Measurements from ENCODE around the gene CSNK1G1. TPM values are rescaled to one million over a fixed set of nuclear protein-coding genes. Genes with fewer than 3 reads are reported as not detected.
"Not testable (repeated sequence)": the region's sequence is repeated elsewhere in the genome, so short reads cannot be mapped to it uniquely, and the experiment has no call there.

Gene CSNK1G1
- total and polyA plus RNA-seq, 2 experiments from 2014 or later: 8.7 to 18.0 TPM

DNA sequence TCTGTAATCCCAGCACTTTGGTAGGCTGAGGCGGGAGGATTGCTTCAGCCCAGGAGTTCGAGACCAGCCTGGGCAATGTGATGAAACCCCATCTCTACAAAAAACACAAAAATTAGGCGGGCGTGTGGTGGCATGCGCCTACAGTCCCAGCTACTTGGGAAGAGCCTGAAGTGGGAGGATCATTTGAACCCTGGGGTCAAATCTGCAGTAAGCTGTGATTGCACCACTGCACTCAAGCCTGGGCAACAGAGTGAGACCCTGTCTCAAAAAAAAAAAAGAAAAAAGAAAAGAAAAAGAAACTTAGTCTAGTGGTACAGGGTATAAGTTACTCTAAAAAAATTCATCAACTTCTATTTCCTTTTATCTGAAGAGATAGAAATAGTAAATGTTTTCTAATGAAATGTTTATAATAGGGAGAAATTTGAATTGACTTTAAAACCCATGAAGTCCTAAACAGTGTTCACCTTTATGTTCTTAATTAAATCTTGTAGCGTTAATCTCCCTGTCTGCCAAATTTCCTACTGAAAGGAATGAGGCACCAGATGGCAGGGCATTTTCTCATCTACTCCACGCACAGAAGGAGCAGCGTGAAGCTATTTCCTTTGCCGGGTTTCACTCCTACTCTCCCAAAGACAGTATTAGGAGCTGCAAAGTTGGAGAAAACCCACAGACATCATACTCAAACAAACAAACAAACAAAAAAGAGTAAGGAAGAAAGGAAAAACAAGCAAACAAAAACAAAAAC lies 23.4 kb upstream of the CSNK1G1 start:
- TF ChIP-seq, protein P1, sequence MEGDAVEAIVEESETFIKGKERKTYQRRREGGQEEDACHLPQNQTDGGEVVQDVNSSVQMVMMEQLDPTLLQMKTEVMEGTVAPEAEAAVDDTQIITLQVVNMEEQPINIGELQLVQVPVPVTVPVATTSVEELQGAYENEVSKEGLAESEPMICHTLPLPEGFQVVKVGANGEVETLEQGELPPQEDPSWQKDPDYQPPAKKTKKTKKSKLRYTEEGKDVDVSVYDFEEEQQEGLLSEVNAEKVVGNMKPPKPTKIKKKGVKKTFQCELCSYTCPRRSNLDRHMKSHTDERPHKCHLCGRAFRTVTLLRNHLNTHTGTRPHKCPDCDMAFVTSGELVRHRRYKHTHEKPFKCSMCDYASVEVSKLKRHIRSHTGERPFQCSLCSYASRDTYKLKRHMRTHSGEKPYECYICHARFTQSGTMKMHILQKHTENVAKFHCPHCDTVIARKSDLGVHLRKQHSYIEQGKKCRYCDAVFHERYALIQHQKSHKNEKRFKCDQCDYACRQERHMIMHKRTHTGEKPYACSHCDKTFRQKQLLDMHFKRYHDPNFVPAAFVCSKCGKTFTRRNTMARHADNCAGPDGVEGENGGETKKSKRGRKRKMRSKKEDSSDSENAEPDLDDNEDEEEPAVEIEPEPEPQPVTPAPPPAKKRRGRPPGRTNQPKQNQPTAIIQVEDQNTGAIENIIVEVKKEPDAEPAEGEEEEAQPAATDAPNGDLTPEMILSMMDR (IDR thresholded peaks at IDR 0.05; ENCODE audit: low read depth, low read length): no peak
- Histone ChIP-seq H3K27ac (no peak overlapping the region), H3K27me3 (no peaks in the 10 kb centered on the region), H3K4me1 (ENCODE audit: low read depth) (peaks cover 3% of the 10 kb centered on the region), H3K4me3 (no peak overlapping the region), H3K9me3 (ENCODE audit: low read depth) (no peaks in the 10 kb centered on the region), H3K36me3 (no peaks in the 10 kb centered on the region)
- DNase-seq (ENCODE audit: low read depth in 1 of 2, low spot score in 1 of 2): no peak

DNA sequence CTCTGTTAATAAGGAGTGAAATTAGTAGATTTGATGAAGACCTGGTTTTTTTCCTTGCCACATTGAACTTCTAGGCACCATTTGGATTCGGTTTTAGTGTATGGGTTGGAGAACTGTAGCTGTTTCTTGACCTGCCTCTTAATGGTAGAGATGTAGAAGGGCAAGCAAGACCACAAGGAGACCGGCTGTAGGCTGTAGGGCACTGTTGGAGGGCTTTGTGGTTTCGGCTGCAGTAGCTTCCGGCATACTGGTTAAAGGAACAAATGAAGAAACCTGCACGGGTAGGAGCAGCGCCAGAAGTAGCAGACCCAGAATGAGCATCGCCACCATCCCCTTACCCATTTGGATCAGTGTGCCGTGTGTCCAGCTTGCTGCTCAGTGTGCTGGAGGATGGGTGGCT lies 17.4 kb upstream of the CSNK1G1 start:
- TF ChIP-seq, protein P1 (IDR thresholded peaks at IDR 0.05; ENCODE audit: low read depth, low read length): no peak
- Histone ChIP-seq H3K27ac (no peak overlapping the region), H3K36me3 (no peaks in the 10 kb centered on the region), H3K27me3 (no peaks in the 10 kb centered on the region), H3K9me3 (ENCODE audit: low read depth) (no peaks in the 10 kb centered on the region), H3K4me1 (ENCODE audit: low read depth) (no peaks in the 10 kb centered on the region), H3K4me3 (no peak overlapping the region)
- no peak for DNase-seq (ENCODE audit: low read depth in 1 of 2, low spot score in 1 of 2)

DNA sequence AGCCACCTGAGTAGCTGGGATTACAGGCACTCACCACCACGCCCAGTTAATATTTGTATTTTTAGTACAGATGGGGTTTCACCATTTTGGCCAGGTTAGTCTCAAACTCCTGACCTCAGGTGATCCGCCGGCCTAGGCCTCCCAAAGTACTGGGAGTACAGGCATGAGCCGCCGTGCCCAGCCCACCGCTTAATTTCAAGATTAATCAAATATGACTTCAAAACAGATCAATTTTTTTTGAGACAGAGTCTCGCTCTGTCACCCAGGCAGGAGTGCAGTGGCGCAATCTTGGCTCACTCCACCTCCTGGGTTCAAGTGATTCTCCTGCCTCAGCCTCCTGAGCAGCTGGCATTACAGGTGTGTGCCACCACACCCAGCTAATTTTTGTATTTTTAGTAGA lies 15.4 kb upstream of the CSNK1G1 start:
- not testable (repeated sequence) for H3K4me3 ChIP-seq; H3K36me3 ChIP-seq; H3K9me3 ChIP-seq (ENCODE audit: low read depth); H3K27ac ChIP-seq; DNase-seq (ENCODE audit: low read depth in 1 of 2, low spot score in 1 of 2); H3K27me3 ChIP-seq; H3K4me1 ChIP-seq (ENCODE audit: low read depth)

DNA sequence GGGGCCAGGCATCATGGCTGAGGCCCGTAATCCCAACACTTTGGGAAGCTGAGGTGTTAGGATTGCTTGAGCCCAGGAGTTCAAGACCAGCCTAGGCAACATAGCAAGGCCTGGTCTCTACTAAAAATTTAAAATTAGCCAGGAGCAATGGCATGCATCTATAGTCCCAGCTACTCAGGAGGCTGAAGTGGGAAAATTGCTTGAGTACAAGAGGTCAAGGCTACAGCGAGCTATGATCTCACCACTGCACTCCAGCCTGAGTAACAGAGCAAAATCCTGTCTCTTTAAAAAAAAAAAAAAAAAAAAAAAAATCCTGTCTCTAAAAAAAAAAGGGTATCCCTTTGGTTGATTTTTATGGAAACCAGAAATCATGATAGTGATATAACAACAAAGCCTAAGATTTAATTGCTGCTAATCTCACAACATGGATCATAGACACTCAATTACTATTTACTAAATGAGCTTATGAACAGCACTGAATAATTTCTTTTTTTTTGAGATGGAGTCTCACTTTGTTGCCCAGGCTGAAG lies 13.2 kb upstream of the CSNK1G1 start:
- DNase-seq (ENCODE audit: low read depth in 1 of 2, low spot score in 1 of 2): no peak
- no peaks in the 10 kb centered on the region for H3K27me3 ChIP-seq
- no peak overlapping the region for H3K4me3 ChIP-seq
- TF ChIP-seq, protein P1 (IDR thresholded peaks at IDR 0.05; ENCODE audit: low read depth, low read length): no peak
- H3K27ac ChIP-seq: no peak overlapping the region
- no peaks in the 10 kb centered on the region for H3K4me1 ChIP-seq (ENCODE audit: low read depth)
- no peaks in the 10 kb centered on the region for H3K9me3 ChIP-seq (ENCODE audit: low read depth)
- no peaks in the 10 kb centered on the region for H3K36me3 ChIP-seq

DNA sequence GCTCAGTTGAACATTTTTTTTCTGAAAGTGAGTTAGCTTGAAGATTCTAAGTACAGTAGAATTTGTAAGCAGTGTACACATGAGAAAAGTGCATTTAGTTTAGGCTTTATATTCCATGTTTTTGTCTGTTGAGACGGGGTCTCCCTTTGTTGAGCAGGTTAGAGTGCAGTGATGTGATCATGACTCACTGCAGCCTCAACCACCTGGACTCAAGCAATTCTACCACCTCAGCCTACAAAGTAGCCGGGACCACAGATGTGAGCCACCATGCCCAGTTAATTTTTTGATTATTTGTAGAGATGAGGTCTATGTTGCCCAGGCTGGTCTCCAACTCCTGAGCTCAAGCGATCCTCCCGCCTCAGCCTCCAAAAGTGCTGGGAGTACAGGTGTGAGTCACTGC lies 5.3 kb upstream of the CSNK1G1 start:
- no peak overlapping the region for H3K4me3 ChIP-seq
- no peaks in the 10 kb centered on the region for H3K9me3 ChIP-seq (ENCODE audit: low read depth)
- peaks cover 4% of the 10 kb centered on the region for H3K4me1 ChIP-seq (ENCODE audit: low read depth)
- DNase-seq (ENCODE audit: low read depth in 1 of 2, low spot score in 1 of 2): no peak
- TF ChIP-seq, protein P1 (IDR thresholded peaks at IDR 0.05; ENCODE audit: low read depth, low read length): no peak
- H3K36me3 ChIP-seq: no peaks in the 10 kb centered on the region
- H3K27ac ChIP-seq: no peak overlapping the region
- no peaks in the 10 kb centered on the region for H3K27me3 ChIP-seq

DNA sequence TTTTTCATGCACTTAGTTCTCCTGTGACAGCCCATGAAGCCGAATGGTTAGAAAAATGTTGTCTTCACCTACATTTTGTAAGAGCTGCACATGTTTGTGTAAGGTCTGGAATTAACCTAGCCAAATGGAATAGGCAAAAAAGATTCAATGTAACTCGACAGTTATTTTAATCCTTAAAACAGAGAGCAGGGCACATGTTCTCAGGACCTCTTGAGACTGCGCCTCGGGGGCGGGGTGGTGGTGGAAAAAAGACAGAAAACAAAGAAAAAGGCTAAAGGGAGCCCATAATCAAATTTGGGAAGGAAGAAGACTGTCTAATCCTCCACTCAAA lies 702 bp upstream of the CSNK1G1 start:
- H3K36me3 ChIP-seq: no peaks in the 10 kb centered on the region
- H3K9me3 ChIP-seq (ENCODE audit: low read depth): no peaks in the 10 kb centered on the region
- H3K4me3 ChIP-seq: peak overlapping the region; percentile 85
- peaks cover 9% of the 10 kb centered on the region for H3K4me1 ChIP-seq (ENCODE audit: low read depth)
- H3K27ac ChIP-seq: peak overlapping the region; percentile 81
- TF ChIP-seq, protein P1 (IDR thresholded peaks at IDR 0.05; ENCODE audit: low read depth, low read length): no peak
- H3K27me3 ChIP-seq: no peaks in the 10 kb centered on the region
- no peak for DNase-seq (ENCODE audit: low read depth in 1 of 2, low spot score in 1 of 2)

Data from cardiac muscle cell (in vitro differentiated cells and primary cell).